H1 (cell line): ENCODE results near the gene USF1. TPM values are rescaled to one million over a fixed set of nuclear protein-coding genes. Genes with fewer than 3 reads are reported as not detected.

ENCODE experiments used
- CTCF ChIA-PET: fragments of 300-600 bp; sonication (Branson Sonifier 250); formaldehyde crosslinking; loops from one replicate; lab custom pipeline; 2021; ENCODE audit not compliant: partially characterized antibody; lab: Charles Lee
- POLR2A ChIA-PET: fragments of 300-600 bp; sonication (Branson Sonifier 250); formaldehyde crosslinking; loops from one replicate; lab custom pipeline; 2021; ENCODE audit warnings: inconsistent platforms; ENCODE audit not compliant: partially characterized antibody; lab: Charles Lee
- DNase-seq, 2 experiments: peaks; one replicate each; pipeline versions ENCODE4 v3.0.0 to v3.0.0-alpha.2; 2010 to 2022; ENCODE audit warnings: low spot score in 2 of 2, low read depth in 1 of 2, mixed read lengths in 1 of 2
- FAIRE-seq: peaks from 2 replicates; lab custom pipeline; 2011; peaks lifted over from hg19 to GRCh38; lab: Jason Lieb, UNC
- H2AFZ ChIP-seq: 2 replicates; pipeline ENCODE4 v1.8.1; 2012; ENCODE audit warnings: low read length, inconsistent platforms
- H2AK5ac ChIP-seq: 2 replicates; pipeline ENCODE4 v1.6.1; 2013; ENCODE audit warnings: low read depth, low read length
- H2BK120ac ChIP-seq: replicated peaks from 2 replicates; pipeline ENCODE3; 2013; ENCODE audit warnings: low read depth, low read length, inconsistent platforms
- H2BK12ac ChIP-seq: 2 replicates; pipeline ENCODE4 v1.6.1; 2013; ENCODE audit warnings: low read depth, low read length
- H2BK15ac ChIP-seq: 2 replicates; pipeline ENCODE4 v1.6.1; 2013; ENCODE audit warnings: low read length
- H2BK20ac ChIP-seq: 2 replicates; pipeline ENCODE4 v1.6.1; 2013; ENCODE audit warnings: low read length
- H2BK5ac ChIP-seq: 2 replicates; pipeline ENCODE4 v1.6.1; 2013; ENCODE audit warnings: low read depth, low read length
- H3K14ac ChIP-seq: 2 replicates; pipeline ENCODE4 v1.6.1; 2013; ENCODE audit warnings: inconsistent platforms; ENCODE audit not compliant: insufficient read length
- H3K18ac ChIP-seq: 2 replicates; pipeline ENCODE4 v1.6.1; 2013; ENCODE audit warnings: low read length; ENCODE audit errors: extremely low read depth
- H3K23ac ChIP-seq: 2 replicates; pipeline ENCODE4 v1.6.1; 2013; ENCODE audit warnings: inconsistent platforms; ENCODE audit not compliant: insufficient read length
- H3K23me2 ChIP-seq: 2 replicates; pipeline ENCODE4 v1.6.1; 2013; ENCODE audit warnings: low read depth, low read length
- H3K27ac ChIP-seq: 2 replicates; pipeline ENCODE4 v1.6.1; 2011; ENCODE audit warnings: low read depth, low read length, inconsistent platforms
- H3K27me3 ChIP-seq, 4 experiments: replicated peaks in 1 of 4; 1 replicate in 1 of 4; 2 replicates in 3 of 4; pipeline versions ENCODE4 v1.6.1 to v1.8.1; 2011 to 2013; ENCODE audit warnings: low read length in 3 of 4, mild to moderate bottlenecking in 3 of 4, inconsistent platforms in 2 of 4, mixed read lengths in 2 of 4, moderate library complexity in 1 of 4; ENCODE audit not compliant: control insufficient read depth in 3 of 4, insufficient read depth in 3 of 4; ENCODE audit errors: extremely low read depth in 1 of 4
- H3K36me3 ChIP-seq, 4 experiments: 2 replicates each; pipeline versions ENCODE4 v1.6.1 to v1.8.1; 2011 to 2013; ENCODE audit warnings: mild to moderate bottlenecking in 4 of 4, low read length in 3 of 4, moderate library complexity in 2 of 4, control low read depth in 1 of 4, inconsistent platforms in 1 of 4; ENCODE audit not compliant: insufficient read depth in 4 of 4, control insufficient read depth in 2 of 4
- H3K4ac ChIP-seq: replicated peaks from 2 replicates; pipeline ENCODE3; 2013; ENCODE audit warnings: low read length, low read depth, mixed read lengths, inconsistent platforms; ENCODE audit not compliant: insufficient read length
- H3K4me1 ChIP-seq, 4 experiments: replicated peaks in 1 of 4; 1 replicate in 1 of 4; 2 replicates in 3 of 4; pipeline versions ENCODE4 v1.6.1 to v1.8.1; 2011 to 2013; ENCODE audit warnings: low read length in 3 of 4, inconsistent platforms in 2 of 4, mixed read lengths in 1 of 4; ENCODE audit not compliant: insufficient read depth in 4 of 4, control insufficient read depth in 3 of 4
- H3K4me2 ChIP-seq, 2 experiments: 2 replicates each; pipeline versions ENCODE4 v1.6.1 to v1.8.1; 2011 to 2013; ENCODE audit warnings: low read depth in 2 of 2, low read length in 2 of 2, control low read depth in 1 of 2, inconsistent platforms in 1 of 2, mild to moderate bottlenecking in 1 of 2; ENCODE audit not compliant: insufficient read depth in 1 of 2
- H3K4me3 ChIP-seq, 4 experiments: fragments of 200-600, 300-600 bp in 1 of 4; sonication (generic), shearing (Covaris generic), sonication (Bioruptor Twin) in 1 of 4; 2 replicates each; pipeline versions ENCODE4 v1.5.1 to v1.8.1; 2011 to 2016; ENCODE audit warnings: low read length in 4 of 4, low read depth in 3 of 4, control low read depth in 2 of 4, inconsistent platforms in 2 of 4, mild to moderate bottlenecking in 2 of 4, mixed read lengths in 1 of 4, moderate library complexity in 1 of 4; ENCODE audit not compliant: insufficient read depth in 2 of 4; ENCODE audit errors: extremely low read depth in 1 of 4
- H3K56ac ChIP-seq: replicated peaks from 2 replicates; pipeline ENCODE3; 2013; ENCODE audit warnings: low read depth, mild to moderate bottlenecking, mixed read lengths, low read length, inconsistent platforms; ENCODE audit not compliant: insufficient read length
- H3K79me1 ChIP-seq: 2 replicates; pipeline ENCODE4 v1.6.1; 2013; ENCODE audit warnings: low read depth, low read length, control low read depth
- H3K79me2 ChIP-seq, 2 experiments: 2 replicates each; pipeline versions ENCODE4 v1.6.1 to v1.8.1; 2012 to 2013; ENCODE audit warnings: low read length in 2 of 2, mild to moderate bottlenecking in 2 of 2, inconsistent platforms in 1 of 2; ENCODE audit not compliant: insufficient read depth in 2 of 2, control insufficient read depth in 1 of 2
- H3K9ac ChIP-seq, 4 experiments: replicated peaks in 1 of 4; 1 replicate in 1 of 4; 2 replicates in 3 of 4; pipeline versions ENCODE4 v1.6.1 to v1.8.1; 2011 to 2013; ENCODE audit warnings: low read depth in 3 of 4, low read length in 3 of 4, control low read depth in 2 of 4, mild to moderate bottlenecking in 2 of 4, moderate library complexity in 2 of 4, inconsistent platforms in 1 of 4; ENCODE audit errors: extremely low read depth in 1 of 4
- H3K9me3 ChIP-seq, 2 experiments: 2 replicates each; pipeline versions ENCODE4 v1.6.1 to v1.8.1; 2012 to 2013; ENCODE audit warnings: mild to moderate bottlenecking in 2 of 2, moderate library complexity in 2 of 2, control low read depth in 1 of 2, inconsistent platforms in 1 of 2, low read depth in 1 of 2, low read length in 1 of 2, mixed read lengths in 1 of 2; ENCODE audit not compliant: insufficient read depth in 2 of 2
- H4K20me1 ChIP-seq, 2 experiments: replicated peaks in 1 of 2; 2 replicates each; pipeline versions ENCODE3 to v1.8.1; 2011 to 2013; ENCODE audit warnings: inconsistent platforms in 2 of 2, low read length in 2 of 2, mild to moderate bottlenecking in 1 of 2; ENCODE audit not compliant: insufficient read depth in 2 of 2, control insufficient read depth in 1 of 2
- H4K5ac ChIP-seq: 2 replicates; pipeline ENCODE4 v1.6.1; 2013; ENCODE audit warnings: low read length, low read depth, mixed read lengths, inconsistent platforms; ENCODE audit not compliant: insufficient read length
- H4K8ac ChIP-seq: 2 replicates; pipeline ENCODE4 v1.8.0; 2013; ENCODE audit warnings: mild to moderate bottlenecking, moderate library complexity, low read length, inconsistent platforms; ENCODE audit not compliant: insufficient read depth; ENCODE audit errors: extremely low read depth
- H4K91ac ChIP-seq: replicated peaks from 2 replicates; pipeline ENCODE3; 2013; ENCODE audit warnings: low read length, mixed read lengths, inconsistent platforms; ENCODE audit not compliant: insufficient read length
- ASH2L ChIP-seq: fragments of 200-600, 300-600 bp; sonication (generic); IDR thresholded peaks from one replicate; pipeline ENCODE4 v1.7.1; 2017; ENCODE audit warnings: low read length
- BCL11A ChIP-seq, 2 experiments: IDR thresholded peaks; one replicate each; pipeline ENCODE4 v1.6.1; 2011; ENCODE audit warnings: low read depth in 2 of 2, low read length in 2 of 2, mild to moderate bottlenecking in 2 of 2
- CEBPB ChIP-seq: IDR thresholded peaks from 2 replicates; pipeline ENCODE4 v1.6.1; 2012; ENCODE audit warnings: low read depth, low read length
- CREB1 ChIP-seq: IDR thresholded peaks from 2 replicates; pipeline ENCODE4 v1.6.1; 2012; ENCODE audit warnings: inconsistent platforms
- EGR1 ChIP-seq: IDR thresholded peaks from 2 replicates; pipeline ENCODE4 v1.6.1; 2011; ENCODE audit warnings: low read depth, low read length, borderline replicate concordance
- JUN ChIP-seq: IDR thresholded peaks from 2 replicates; pipeline ENCODE4 v1.6.1; 2011; ENCODE audit warnings: low read depth, mild to moderate bottlenecking, improper control_type of control experiment, low read length
- SAP30 ChIP-seq: fragments of 300-600 bp; sonication (generic); IDR thresholded peaks from 2 replicates; pipeline ENCODE4 v1.7.1; 2012; ENCODE audit warnings: low read length, moderate library complexity, mild to moderate bottlenecking, inconsistent platforms; ENCODE audit not compliant: insufficient read depth, insufficient replicate concordance
- SIRT6 ChIP-seq: IDR thresholded peaks from one replicate; pipeline ENCODE4 v1.7.1; 2012; ENCODE audit warnings: low read length, inconsistent platforms
- SP2 ChIP-seq: IDR thresholded peaks from 2 replicates; pipeline ENCODE4 v1.6.1; 2012; ENCODE audit warnings: mild to moderate bottlenecking, low read length, inconsistent platforms
- TEAD4 ChIP-seq: IDR thresholded peaks from 2 replicates; pipeline ENCODE4 v1.6.1; 2012; ENCODE audit warnings: low read depth, low read length, inconsistent platforms, mixed read lengths
- WGBS, 2 experiments: shearing (Covaris generic) in 1 of 2; methylation state at CpG; one replicate each; pipeline versions ENCODE4 v1.1.6 to v1.1.7; 2013 to 2015; ENCODE audit warnings: low lambda C conversion rate in 2 of 2, mixed read lengths in 2 of 2, inconsistent platforms in 1 of 2, low coverage in 1 of 2, missing lambda C conversion rate in 1 of 2; ENCODE audit not compliant: insufficient replicate concordance in 2 of 2, insufficient coverage in 1 of 2, insufficient read length in 1 of 2; ENCODE audit errors: extremely low coverage in 1 of 2, missing lambda C conversion rate in 1 of 2; 5-methylcytosine and 5-hydroxymethylcytosine counted together
- polyA plus RNA-seq, 7 experiments: library from polyadenylated mRNA; depleted of rRNA in 3 of 7; stranded (reverse) in 5 of 7; unstranded in 2 of 7; fragments of >200 nt in 5 of 7; fragments of 200-250 nt in 2 of 7; gene quantifications; 1 replicate in 5 of 7; 2 replicates in 1 of 7; 4 replicates in 1 of 7; pipeline versions ENCODE4 v1.2.1 to v1.2.3, GENCODE V29; 2011 to 2013; ENCODE audit warnings: missing spikeins in 2 of 7, mixed read lengths in 2 of 7
- total RNA-seq: library from RNA; stranded (reverse); fragmentation: NEBNext Ultra II Directional; extraction: Animal tissue kit (Norgen Biotek cat#: 25700); gene quantifications from 2 replicates; pipeline ENCODE4 v1.2.1, GENCODE V29; 2021

USF1 gene
- total and polyA plus RNA-seq, 2 of the 8 experiments (the other 6 are each of a cell fraction or from before 2014, with no cell fraction given), result 45.7 to 68.9 TPM

- no peak overlapping the region for H3K4me2 ChIP-seq
- no peak overlapping the region for H3K4ac ChIP-seq
- H4K91ac ChIP-seq, result no peak overlapping the region
- no peak overlapping the region for H2BK12ac ChIP-seq
- CTCF ChIA-PET, result interaction anchor here (0.6 to 9.8 kb wide), 5 partner anchors 9 to 60 kb away, joined by 3 to 58 read pairs (median 3); partner anchors contain the start of gene ARHGAP30
- FAIRE-seq (no peak), DNase-seq (no peak)
- no peak overlapping the region for H4K8ac ChIP-seq
- H3K27me3 ChIP-seq, result no peaks in the 10 kb centered on the region
- no peak overlapping the region; the same call in 1 of the 2 replicates for H3K18ac ChIP-seq
- no peak overlapping the region for H3K23ac ChIP-seq
- H3K14ac ChIP-seq, result no peak overlapping the region
- H2BK120ac ChIP-seq, result no peak overlapping the region
- 79% methylated on average over 3 of the region's 3 CpGs; no CpG with 5 or more reads in 1 of the 2 experiments for WGBS, 2 experiments
- peaks cover 0 to 11% (median 2%) of the 10 kb centered on the region in 4 experiments; a peak in 3 of 8 replicates for H3K36me3 ChIP-seq
- TF ChIP-seq ASH2L (no peak), TEAD4 (no peak), SIRT6 (no peak), JUN (no peak), CEBPB (no peak), SP2 (no peak), CREB1 (no peak), BCL11A (IDR thresholded peaks at IDR 0.05; ENCODE audit: low read depth in 2 of 2, low read length in 2 of 2) (no peak), EGR1 (no peak), SAP30 (no peak)
- peaks cover 8% of the 10 kb centered on the region; the same call in 1 of the 2 replicates for H3K79me1 ChIP-seq
- H2BK5ac ChIP-seq, result no peak overlapping the region
- peaks cover 41 to 90% of the 10 kb centered on the region in 2 experiments for H3K79me2 ChIP-seq
- no peak overlapping the region for H3K9ac ChIP-seq
- no peak overlapping the region for H3K4me3 ChIP-seq
- peaks cover 7 to 17% (median 13%) of the 10 kb centered on the region in 4 experiments; a peak in 6 of 7 replicates for H3K4me1 ChIP-seq
- H2BK20ac ChIP-seq, result no peak overlapping the region
- POLR2A ChIA-PET, result interaction anchor here (1.4 to 4.9 kb wide), 3 partner anchors 9 to 120 kb away, joined by 5 to 22 read pairs (median 6); partner anchors contain the start of genes DEDD, F11R and USF1
- H3K27ac ChIP-seq, result no peak overlapping the region
- H2BK15ac ChIP-seq, result no peak overlapping the region
- no peaks in the 10 kb centered on the region for H3K9me3 ChIP-seq
- peaks cover 5 to 21% of the 10 kb centered on the region in 2 experiments for H4K20me1 ChIP-seq
- H2AFZ ChIP-seq, result no peak overlapping the region
- H4K5ac ChIP-seq, result no peak overlapping the region
- no peak overlapping the region for H3K56ac ChIP-seq
- no peaks in the 10 kb centered on the region for H3K23me2 ChIP-seq
- H2AK5ac ChIP-seq, result no peak overlapping the region
These were observed 33.4 kb downstream of the USF1 start for GRCh38 chr1:161012420-161012819.
